GM13976 (cell line): Measurements from ENCODE around the gene PLA2G4B.

Experiments
- DNase-seq: peaks from one replicate; pipeline ENCODE4 v3.0.0; 2012; ENCODE audit warnings: low spot score
- in situ Hi-C: fragments of 300-500 bp; cut with MboI; formaldehyde crosslinking; loops from one replicate; pipeline ENCODE4 v1.12.0; 2022; ENCODE audit warnings: low sequenced_read_pairs, mixed read lengths, inconsistent platforms; ENCODE audit not compliant: unreplicated experiment
- TF ChIP-seq, protein P1 (sequence below): IDR thresholded peaks from 2 replicates; pipeline ENCODE4 v1.5.1; 2012; ENCODE audit warnings: borderline replicate concordance, mild to moderate bottlenecking; ENCODE audit not compliant: insufficient read depth; ENCODE audit errors: extremely low read depth, missing control alignments, control extremely low read depth

PLA2G4B gene

DNA sequence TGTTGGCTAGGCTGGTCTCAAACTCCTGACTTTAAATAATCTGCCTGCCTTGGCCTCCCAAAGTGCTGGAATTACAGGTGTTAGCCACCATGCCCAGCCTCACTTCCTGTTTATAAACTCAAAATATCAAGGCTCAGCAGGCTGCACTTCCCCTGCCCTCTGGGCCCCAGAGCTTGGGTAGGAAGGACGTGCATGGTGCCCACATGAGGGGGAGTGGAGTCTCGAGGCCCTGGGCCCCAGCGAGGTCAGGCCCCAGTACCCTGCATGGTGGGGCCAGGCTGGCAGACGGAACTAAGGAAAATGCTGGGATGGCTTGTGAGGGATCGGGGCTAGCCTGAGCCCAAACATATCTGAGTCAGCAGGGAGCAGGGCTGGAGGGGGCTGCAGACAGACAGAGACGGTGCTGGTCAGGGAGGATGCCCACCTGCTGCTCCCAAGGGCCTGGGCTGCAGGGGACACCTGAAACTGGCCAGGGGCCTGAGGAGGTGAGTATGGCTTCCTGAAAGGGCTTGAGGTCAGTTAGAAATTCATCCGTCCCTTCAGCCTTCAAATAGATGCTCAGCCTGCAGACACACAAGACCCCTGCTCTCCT, 50.1 kb downstream of the PLA2G4B start:
- in situ Hi-C loops = no loop called here
- DNase-seq = no peak
- TF ChIP-seq, protein P1, sequence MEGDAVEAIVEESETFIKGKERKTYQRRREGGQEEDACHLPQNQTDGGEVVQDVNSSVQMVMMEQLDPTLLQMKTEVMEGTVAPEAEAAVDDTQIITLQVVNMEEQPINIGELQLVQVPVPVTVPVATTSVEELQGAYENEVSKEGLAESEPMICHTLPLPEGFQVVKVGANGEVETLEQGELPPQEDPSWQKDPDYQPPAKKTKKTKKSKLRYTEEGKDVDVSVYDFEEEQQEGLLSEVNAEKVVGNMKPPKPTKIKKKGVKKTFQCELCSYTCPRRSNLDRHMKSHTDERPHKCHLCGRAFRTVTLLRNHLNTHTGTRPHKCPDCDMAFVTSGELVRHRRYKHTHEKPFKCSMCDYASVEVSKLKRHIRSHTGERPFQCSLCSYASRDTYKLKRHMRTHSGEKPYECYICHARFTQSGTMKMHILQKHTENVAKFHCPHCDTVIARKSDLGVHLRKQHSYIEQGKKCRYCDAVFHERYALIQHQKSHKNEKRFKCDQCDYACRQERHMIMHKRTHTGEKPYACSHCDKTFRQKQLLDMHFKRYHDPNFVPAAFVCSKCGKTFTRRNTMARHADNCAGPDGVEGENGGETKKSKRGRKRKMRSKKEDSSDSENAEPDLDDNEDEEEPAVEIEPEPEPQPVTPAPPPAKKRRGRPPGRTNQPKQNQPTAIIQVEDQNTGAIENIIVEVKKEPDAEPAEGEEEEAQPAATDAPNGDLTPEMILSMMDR = no peak

DNA sequence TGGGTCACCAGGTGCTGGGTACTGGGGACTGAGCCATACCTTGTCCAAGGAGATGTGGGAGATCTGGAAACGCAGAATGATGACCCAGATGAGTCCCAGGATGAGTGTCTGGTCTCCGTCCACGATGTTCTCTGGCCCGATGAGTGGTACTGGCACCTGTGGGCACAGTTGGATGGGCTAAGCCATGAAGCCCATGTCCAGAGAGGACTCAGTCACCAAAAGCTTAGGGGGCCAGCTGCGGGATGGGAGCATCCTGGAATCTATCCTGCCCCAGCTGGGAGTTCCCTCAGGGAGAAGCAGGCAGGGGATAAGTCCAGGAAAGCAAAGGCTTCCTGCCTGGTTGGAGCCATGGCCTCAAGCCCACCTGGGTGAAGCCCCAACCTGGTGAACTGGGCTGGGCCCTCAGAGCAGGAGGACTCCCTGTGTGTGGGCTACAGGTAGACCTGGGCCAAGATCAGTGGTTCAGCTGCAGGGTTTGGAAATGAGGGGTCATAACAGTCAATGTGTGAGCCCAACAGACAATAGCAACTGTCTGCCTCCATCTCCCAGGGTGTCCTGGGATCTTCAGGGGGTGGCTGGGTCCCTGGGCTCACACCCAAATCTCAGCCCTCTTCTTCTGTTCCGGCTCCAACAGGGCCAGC, 51.5 kb downstream of the PLA2G4B start:
- TF ChIP-seq, protein P1 = no peak
- in situ Hi-C loops = no loop called here
- DNase-seq = no peak

DNA sequence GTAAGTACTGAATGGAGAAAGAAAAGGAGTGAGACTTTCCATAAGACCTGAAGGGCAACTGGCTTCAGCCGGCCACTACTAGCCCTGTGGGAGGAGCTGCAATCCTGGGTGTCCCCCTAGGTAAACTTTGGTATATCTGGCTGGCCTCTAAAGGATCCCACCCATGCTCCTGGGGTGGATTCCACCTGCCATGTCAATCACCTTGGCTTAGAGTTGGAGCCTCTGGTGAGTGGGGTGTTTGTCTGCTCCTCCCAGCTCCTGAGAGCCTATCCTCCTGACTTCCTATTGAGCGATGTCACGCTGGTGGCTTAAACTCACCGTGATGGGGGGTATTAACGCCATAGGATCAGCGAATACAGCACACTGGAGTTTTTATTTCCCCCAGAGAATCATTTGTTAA, 52.6 kb downstream of the PLA2G4B start:
- TF ChIP-seq, protein P1 = no peak
- DNase-seq = no peak
- in situ Hi-C loops = no loop called here

DNA sequence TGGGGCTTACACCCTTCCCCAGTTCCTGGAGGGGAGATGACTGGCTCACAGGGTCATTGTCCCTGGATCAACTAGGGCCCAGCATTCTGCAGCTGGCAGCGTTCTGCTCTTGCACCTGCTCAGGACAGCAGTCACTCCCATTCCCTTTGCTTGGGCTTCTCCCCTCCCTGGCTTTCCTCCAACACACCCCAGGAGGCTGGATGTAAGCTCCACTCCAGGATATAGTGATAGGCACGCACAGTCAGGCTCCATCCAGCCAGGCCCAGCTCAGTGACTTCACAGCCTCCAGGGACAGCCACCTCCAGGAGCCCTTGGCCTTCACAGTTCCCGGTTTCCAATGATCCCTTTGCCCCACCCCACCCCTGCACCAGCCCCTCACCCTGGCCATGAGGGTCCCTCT, 53.3 kb downstream of the PLA2G4B start:
- DNase-seq = no peak
- TF ChIP-seq, protein P1 = no peak
- in situ Hi-C loops = no loop called here

DNA sequence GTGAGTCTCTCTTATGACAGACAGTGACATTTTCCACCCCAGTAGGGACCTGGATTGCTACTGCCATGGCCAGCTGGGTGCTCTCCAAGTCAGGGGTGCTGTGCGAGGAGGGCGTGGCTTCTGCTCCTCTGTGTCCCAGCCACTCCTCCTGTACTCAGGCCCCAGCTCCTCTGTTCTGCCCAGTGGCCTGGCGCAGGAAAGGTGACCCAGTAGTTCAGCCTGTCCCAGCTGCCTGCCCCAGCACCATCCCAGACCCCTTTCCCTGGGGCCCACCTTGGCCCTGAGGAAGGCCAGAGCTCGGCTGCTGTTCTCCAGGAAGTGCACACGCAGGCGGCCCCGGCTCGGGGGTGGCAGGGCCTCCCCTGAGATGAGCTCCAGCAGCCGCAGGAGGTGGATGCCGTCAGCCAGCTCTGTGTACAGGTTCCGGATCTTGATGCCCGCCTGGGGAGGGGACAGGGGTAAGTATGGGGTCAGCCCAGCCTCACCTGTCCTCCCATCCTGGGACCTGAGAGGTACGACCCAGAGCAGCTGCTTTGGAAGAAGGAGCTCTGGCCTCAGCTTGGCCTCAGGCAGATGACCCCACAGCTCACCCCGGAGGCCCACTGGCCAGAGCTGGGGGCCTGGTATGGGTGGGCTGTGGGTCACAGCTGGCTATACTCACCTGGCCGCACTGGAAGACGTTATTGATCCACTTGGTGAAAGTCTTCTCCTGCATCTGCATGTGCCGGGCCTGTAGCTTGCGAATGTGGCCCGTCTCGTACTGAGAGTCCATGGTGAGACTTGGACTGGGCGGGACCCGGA, 54.2 kb downstream of the PLA2G4B start:
- DNase-seq = no peak

More for the DNA sequence above, 54.2 kb downstream of the PLA2G4B start:
- in situ Hi-C loops = no loop called here
- TF ChIP-seq, protein P1 = no peak
